ENCODE results near the gene CLIC6. TPM values are rescaled to one million over a fixed set of nuclear protein-coding genes. Genes with fewer than 3 reads are reported as not detected.

Gene CLIC6
- polyA plus RNA-seq, 1 donor (not counting 4 experiments of a cell fraction or from before 2014, with no cell fraction given) = not detected

- Histone ChIP-seq H4K20me1 (ENCODE audit: control insufficient read depth, extremely low read depth, insufficient read depth, low read length) (no peaks in the 10 kb centered on the region), H2AFZ (ENCODE audit: control insufficient read depth, low read length) (no peak overlapping the region), H3K36me3 (ENCODE audit: control insufficient read depth in 2 of 2, extremely low read depth in 1 of 2, insufficient read depth in 2 of 2, low read length in 2 of 2) (no peaks in the 10 kb centered on the region), H3K4me3 (ENCODE audit: control insufficient read depth in 2 of 3, extremely low read depth in 1 of 3, insufficient read depth in 2 of 3, low read depth in 1 of 3, low read length in 3 of 3) (no peak overlapping the region), H3K9me1 (ENCODE audit: control insufficient read depth, extremely low read depth, insufficient read depth, low read length) (no peaks in the 10 kb centered on the region), H3K79me2 (ENCODE audit: control insufficient read depth, insufficient read depth, low read length) (no peaks in the 10 kb centered on the region), H3K27me3 (ENCODE audit: control insufficient read depth, extremely low read depth, insufficient read depth, low read length) (peaks cover 38% of the 10 kb centered on the region), H3K27ac (ENCODE audit: control insufficient read depth, insufficient read depth, low read length) (no peak overlapping the region), H3K9ac (ENCODE audit: control insufficient read depth, extremely low read depth, insufficient read depth, low read length) (no peak overlapping the region), H3K9me3 (ENCODE audit: control insufficient read depth, low read depth, low read length) (no peaks in the 10 kb centered on the region), H3K4me1 (ENCODE audit: control insufficient read depth, extremely low read depth, insufficient read depth, low read length) (no peaks in the 10 kb centered on the region), H3K4me2 (ENCODE audit: control insufficient read depth, extremely low read depth, insufficient read depth, low read depth, low read length) (no peak overlapping the region)
- dilution Hi-C loops (cut with MboI; ENCODE audit: extremely low pct_ligation_motif_present, low sequenced_read_pairs) = no loop called here
- TF ChIP-seq EZH2 (IDR thresholded peaks at IDR 0.05; ENCODE audit: low read length) (no peak), CTCF (optimal IDR thresholded peaks at IDR 0.05 in 1 of 3, IDR thresholded peaks at IDR 0.05 in 1 of 3, conservative IDR thresholded peaks at IDR 0.05 in 1 of 3; ENCODE audit: extremely low read depth in 1 of 3, insufficient read depth in 2 of 3, low read length in 3 of 3) (no peak)
- DNase-seq (ENCODE audit: low read depth, low spot score) (no peak), FAIRE-seq (no peak)
Measured at GRCh38 chr21:34653522-34653921, 15.3 kb upstream of the CLIC6 start.

GRCh38 chr21:34661848-34662247 is 6.9 kb upstream of the CLIC6 start:
- dilution Hi-C loops (cut with MboI; ENCODE audit: extremely low pct_ligation_motif_present, low sequenced_read_pairs) = no loop called here
- no peak overlapping the region for H3K9ac ChIP-seq (ENCODE audit: control insufficient read depth, extremely low read depth, insufficient read depth, low read length)
- H3K36me3 ChIP-seq (ENCODE audit: control insufficient read depth in 2 of 2, extremely low read depth in 1 of 2, insufficient read depth in 2 of 2, low read length in 2 of 2) = no peaks in the 10 kb centered on the region
- TF ChIP-seq EZH2 (IDR thresholded peaks at IDR 0.05; ENCODE audit: low read length) = no peak
- peaks cover 36% of the 10 kb centered on the region for H3K27me3 ChIP-seq (ENCODE audit: control insufficient read depth, extremely low read depth, insufficient read depth, low read length)
- DNase-seq (ENCODE audit: low read depth, low spot score) = no peak
- FAIRE-seq = no peak
- H4K20me1 ChIP-seq (ENCODE audit: control insufficient read depth, extremely low read depth, insufficient read depth, low read length) = no peaks in the 10 kb centered on the region
- H3K9me3 ChIP-seq (ENCODE audit: control insufficient read depth, low read depth, low read length) = no peaks in the 10 kb centered on the region
- no peak overlapping the region for H3K4me3 ChIP-seq (ENCODE audit: control insufficient read depth in 2 of 3, extremely low read depth in 1 of 3, insufficient read depth in 2 of 3, low read depth in 1 of 3, low read length in 3 of 3)
- H3K9me1 ChIP-seq (ENCODE audit: control insufficient read depth, extremely low read depth, insufficient read depth, low read length) = no peaks in the 10 kb centered on the region
- no peak overlapping the region for H3K4me2 ChIP-seq (ENCODE audit: control insufficient read depth, extremely low read depth, insufficient read depth, low read depth, low read length)
- no peak overlapping the region for H3K27ac ChIP-seq (ENCODE audit: control insufficient read depth, insufficient read depth, low read length)
- H3K79me2 ChIP-seq (ENCODE audit: control insufficient read depth, insufficient read depth, low read length) = no peaks in the 10 kb centered on the region
- H2AFZ ChIP-seq (ENCODE audit: control insufficient read depth, low read length) = no peak overlapping the region
- no peaks in the 10 kb centered on the region for H3K4me1 ChIP-seq (ENCODE audit: control insufficient read depth, extremely low read depth, insufficient read depth, low read length)

DNA sequence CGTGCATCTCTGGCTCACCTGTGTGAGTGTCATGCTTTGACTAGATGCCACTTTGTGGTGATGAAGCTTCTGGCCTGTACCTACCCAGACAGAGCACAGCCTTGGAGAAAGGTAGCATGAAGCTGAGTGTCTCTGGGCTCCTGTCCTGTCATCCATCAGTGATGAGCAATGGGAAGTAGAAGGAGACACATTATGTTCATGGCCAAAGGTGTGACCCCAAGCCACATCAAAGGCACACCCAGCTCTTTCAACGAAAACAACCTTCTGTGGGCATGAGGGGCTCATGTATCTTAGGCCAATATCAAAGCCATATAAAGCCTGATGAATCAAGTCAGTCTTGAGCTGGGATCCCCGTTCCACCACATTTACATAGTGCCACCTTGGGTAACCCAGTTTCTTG is 1.0 kb upstream of the CLIC6 start:
- no peak for FAIRE-seq

More for the DNA sequence above, 1.0 kb upstream of the CLIC6 start:
- H3K9me3 ChIP-seq (ENCODE audit: control insufficient read depth, low read depth, low read length) = no peaks in the 10 kb centered on the region
- H3K4me1 ChIP-seq (ENCODE audit: control insufficient read depth, extremely low read depth, insufficient read depth, low read length) = no peaks in the 10 kb centered on the region
- DNase-seq (ENCODE audit: low read depth, low spot score) = no peak
- no peaks in the 10 kb centered on the region for H4K20me1 ChIP-seq (ENCODE audit: control insufficient read depth, extremely low read depth, insufficient read depth, low read length)
- no peak overlapping the region for H3K27ac ChIP-seq (ENCODE audit: control insufficient read depth, insufficient read depth, low read length)
- TF ChIP-seq EZH2 (IDR thresholded peaks at IDR 0.05; ENCODE audit: low read length) = no peak
- TF ChIP-seq CTCF (optimal IDR thresholded peaks at IDR 0.05 in 1 of 3, IDR thresholded peaks at IDR 0.05 in 1 of 3, conservative IDR thresholded peaks at IDR 0.05 in 1 of 3; ENCODE audit: extremely low read depth in 1 of 3, insufficient read depth in 2 of 3, low read length in 3 of 3) = no peak
- no peaks in the 10 kb centered on the region for H3K9me1 ChIP-seq (ENCODE audit: control insufficient read depth, extremely low read depth, insufficient read depth, low read length)
- no peak overlapping the region for H3K4me2 ChIP-seq (ENCODE audit: control insufficient read depth, extremely low read depth, insufficient read depth, low read depth, low read length)
- H3K27me3 ChIP-seq (ENCODE audit: control insufficient read depth, extremely low read depth, insufficient read depth, low read length) = peaks cover 70% of the 10 kb centered on the region
- H3K9ac ChIP-seq (ENCODE audit: control insufficient read depth, extremely low read depth, insufficient read depth, low read length) = no peak overlapping the region
- H3K36me3 ChIP-seq (ENCODE audit: control insufficient read depth in 2 of 2, extremely low read depth in 1 of 2, insufficient read depth in 2 of 2, low read length in 2 of 2) = no peaks in the 10 kb centered on the region
- no peak overlapping the region for H2AFZ ChIP-seq (ENCODE audit: control insufficient read depth, low read length)
- dilution Hi-C loops (cut with MboI; ENCODE audit: extremely low pct_ligation_motif_present, low sequenced_read_pairs) = no loop called here
- H3K4me3 ChIP-seq (ENCODE audit: control insufficient read depth in 2 of 3, extremely low read depth in 1 of 3, insufficient read depth in 2 of 3, low read depth in 1 of 3, low read length in 3 of 3) = no peak overlapping the region
- no peaks in the 10 kb centered on the region for H3K79me2 ChIP-seq (ENCODE audit: control insufficient read depth, insufficient read depth, low read length)

Data from keratinocyte (primary cell).